ENCODE measurements around the gene APBB2.
"Not testable (repeated sequence)": the region's sequence is repeated elsewhere in the genome, so short reads cannot be mapped to it uniquely, and the experiment has no call there.

Gene APBB2

GRCh38 chr4:40923316-40924095, 290.8 kb downstream of the APBB2 start:
- no peak for DNase-seq (ENCODE audit: insufficient read length, low spot score)
- no peak for FAIRE-seq

DNA sequence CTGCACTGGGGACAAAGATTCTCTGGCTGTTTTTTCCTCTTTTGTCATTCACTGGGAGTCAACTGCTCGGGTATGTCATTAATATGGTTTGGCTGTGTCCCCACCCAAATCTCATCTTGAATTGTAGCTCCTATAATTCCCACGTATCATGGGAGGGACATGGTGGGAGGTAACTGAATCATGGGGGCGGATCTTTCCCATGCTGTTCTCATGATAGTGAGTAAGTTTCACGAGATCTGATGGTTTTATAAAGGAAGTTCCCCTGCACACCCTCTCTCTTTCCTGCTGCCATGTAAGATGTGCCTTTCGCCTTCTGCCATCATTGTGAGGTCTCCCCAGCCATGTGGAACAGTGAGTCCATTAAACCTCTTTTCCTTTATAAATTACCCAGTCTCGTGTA, 294.4 kb downstream of the APBB2 start:
- FAIRE-seq; DNase-seq (ENCODE audit: insufficient read length, low spot score): not testable (repeated sequence)

DNA sequence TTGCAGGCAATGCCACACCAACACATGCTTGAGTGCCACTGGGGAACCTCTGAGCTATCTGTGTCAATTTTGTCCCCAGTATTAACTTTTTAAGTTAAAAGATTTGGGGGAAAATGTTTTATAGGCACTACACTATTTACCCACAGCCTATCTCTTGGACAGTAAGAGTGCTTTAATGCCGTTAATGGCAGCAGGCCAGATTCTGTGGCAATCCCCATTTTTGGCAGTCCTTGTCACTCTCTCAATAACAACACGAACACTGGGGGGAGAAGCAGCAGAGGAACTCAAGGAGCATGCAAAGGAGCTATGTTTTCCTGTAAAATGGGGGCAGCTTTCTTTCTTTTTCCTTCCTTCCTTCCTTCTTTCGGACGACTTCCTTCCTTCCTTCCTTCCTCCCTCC, 296.0 kb downstream of the APBB2 start:
- DNase-seq (ENCODE audit: insufficient read length, low spot score) (no peak), FAIRE-seq (no peak)

DNA sequence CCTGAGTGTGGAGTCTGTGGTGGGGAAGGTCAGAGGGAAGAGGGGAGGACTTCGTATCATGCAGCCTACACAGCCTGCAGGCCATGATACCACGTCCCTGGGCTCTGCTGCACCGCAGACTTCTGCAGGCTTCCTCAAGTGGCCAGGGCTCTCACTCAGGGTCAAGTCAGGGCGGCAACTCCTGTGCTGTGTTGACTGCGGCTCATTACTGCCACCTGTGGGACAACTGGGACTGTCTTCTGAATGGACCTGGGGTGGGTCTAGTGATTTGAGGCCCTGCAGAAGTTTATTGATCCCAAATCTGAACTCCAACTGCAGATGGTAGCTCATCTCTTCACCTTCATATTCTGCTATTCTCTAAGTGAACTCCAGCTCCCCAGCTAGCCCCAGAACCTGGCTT, 297.5 kb downstream of the APBB2 start:
- FAIRE-seq (peak; percentile 83), DNase-seq (ENCODE audit: insufficient read length, low spot score) (peak; percentile 48)

GRCh38 chr4:40916218-40916555, 298.2 kb downstream of the APBB2 start:
- DNase-seq (ENCODE audit: insufficient read length, low spot score) (no peak), FAIRE-seq (no peak)

DNA sequence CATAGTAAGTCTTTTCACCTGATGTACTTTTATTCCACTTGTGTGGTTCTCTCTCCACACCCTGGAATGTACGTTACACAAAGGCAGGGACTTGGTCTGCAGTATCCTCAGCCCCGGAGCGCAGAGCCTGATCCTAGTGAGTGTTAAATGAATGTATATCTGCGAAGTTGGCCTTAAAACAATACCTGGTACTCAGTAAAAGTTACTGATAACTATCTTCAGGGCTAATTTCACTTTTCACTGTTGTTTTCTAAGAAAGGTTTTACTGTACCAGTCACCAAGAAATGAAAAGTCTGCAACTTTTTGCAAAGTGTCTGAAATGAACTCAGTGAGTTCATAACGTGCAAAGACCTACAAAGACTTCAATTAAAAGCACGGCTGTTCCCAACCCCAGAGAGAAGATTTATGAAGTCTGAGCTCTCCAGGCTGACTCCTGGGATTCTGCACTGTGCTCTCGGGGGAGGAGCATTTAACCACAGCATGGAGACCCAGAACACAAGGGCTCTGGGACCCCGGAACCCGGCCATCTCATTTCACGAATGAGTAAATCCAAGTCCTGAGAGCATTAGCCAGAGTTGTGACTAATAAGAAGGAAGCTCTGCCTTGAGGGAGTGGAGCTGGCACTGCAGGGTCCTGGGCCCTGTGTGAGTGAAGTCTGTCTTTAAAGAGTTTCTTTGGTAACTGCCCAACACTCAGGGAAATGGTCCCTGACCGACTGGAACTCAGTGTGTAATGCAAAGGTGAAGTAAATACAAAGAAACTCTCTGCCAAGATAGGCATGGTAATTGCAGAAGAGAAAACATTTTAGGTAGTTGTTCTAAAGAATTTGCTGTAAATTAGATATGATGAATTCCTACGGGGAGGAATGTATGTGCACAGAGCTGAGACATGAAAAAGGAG, 298.8 kb downstream of the APBB2 start:
- DNase-seq (ENCODE audit: insufficient read length, low spot score) (no peak), FAIRE-seq (no peak)

DNA sequence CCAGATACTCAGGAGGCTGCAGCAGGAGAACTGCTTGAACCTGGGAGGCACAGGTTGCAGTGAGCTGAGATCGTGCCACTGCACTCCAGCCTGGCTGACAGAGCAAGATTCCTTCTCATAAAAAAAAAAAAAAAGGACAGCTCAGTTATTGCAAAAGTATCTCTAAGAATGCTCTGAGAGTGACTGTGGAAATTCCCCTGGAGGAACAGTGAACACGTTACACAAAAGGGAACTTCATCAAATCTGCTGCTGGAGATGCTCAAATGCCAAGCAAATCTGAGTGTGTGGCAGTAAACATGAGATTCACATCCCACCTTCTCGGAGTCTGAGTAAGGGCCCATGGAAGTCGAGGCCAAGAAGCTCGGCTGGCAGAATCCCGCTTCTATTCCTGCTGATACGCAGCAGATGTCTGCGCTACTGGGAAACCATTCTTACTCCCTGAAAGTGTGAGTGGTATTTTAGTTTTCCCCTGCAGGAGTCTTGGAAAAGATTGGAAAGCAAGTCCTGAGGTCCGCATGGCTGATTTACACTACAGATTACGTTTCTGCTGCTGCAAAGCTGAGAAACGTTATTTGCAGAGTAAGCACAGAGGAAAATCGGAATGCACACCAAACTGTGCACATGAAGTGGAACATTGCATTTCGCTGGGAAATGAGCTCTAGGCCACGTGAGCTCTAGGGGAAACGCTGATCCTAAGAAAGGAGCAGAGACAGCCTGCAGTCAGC, 301.7 kb downstream of the APBB2 start:
- DNase-seq (ENCODE audit: insufficient read length, low spot score) (no peak), FAIRE-seq (no peak)

DNA sequence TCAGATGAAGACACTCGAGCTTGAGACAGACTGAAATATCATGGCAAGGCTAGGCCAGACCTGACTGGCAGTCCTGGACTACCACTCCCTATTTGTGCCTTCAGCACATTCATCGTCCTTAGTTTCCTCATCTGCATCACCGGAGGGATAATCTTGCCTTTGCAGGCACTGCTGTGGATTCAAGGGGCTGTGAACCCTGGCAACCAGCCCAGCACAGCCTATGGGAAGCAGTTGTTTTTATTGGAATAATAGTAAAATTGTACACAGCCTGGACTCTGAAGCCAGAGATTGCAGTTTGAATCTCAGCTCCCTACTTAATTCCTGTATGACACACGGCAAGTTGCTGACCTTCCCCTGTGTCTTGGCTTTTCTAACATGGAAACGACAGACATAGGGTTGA, 303.6 kb downstream of the APBB2 start:
- FAIRE-seq, result no peak
- DNase-seq (ENCODE audit: insufficient read length, low spot score), result no peak

- no peak for DNase-seq (ENCODE audit: insufficient read length, low spot score)
- no peak for FAIRE-seq
These were observed 304.9 kb downstream of the APBB2 start for GRCh38 chr4:40909363-40909876.

GRCh38 chr4:40908702-40909362, 305.5 kb downstream of the APBB2 start:
- peak; percentile 92 for FAIRE-seq
- peak; percentile 69 for DNase-seq (ENCODE audit: insufficient read length, low spot score)

DNA sequence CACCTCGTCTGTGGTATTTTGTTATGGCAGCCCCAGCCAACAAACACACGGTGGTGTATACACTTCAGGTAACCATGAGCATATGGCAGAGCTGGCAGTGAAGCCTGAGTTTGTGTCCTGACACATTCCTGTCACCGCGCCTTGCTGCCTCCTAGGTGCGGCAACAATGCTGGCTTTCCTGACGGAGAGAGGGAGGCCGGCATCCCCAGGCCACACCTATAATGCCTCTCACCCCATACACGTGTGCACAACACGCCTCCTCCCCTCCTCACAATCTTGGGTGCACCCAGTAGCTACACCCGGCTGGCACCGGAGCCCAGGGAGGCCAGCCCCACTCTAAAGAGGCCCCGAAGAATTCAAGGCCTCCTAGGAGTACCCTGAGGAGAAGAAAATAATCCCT, 306.0 kb downstream of the APBB2 start:
- DNase-seq (ENCODE audit: insufficient read length, low spot score) (no peak), FAIRE-seq (no peak)

- FAIRE-seq, result no peak
- no peak for DNase-seq (ENCODE audit: insufficient read length, low spot score)
These were observed 308.9 kb downstream of the APBB2 start for GRCh38 chr4:40905414-40905813.

- not testable (repeated sequence) for DNase-seq (ENCODE audit: insufficient read length, low spot score); FAIRE-seq
These were observed 313.8 kb downstream of the APBB2 start for GRCh38 chr4:40900531-40900930.

DNA sequence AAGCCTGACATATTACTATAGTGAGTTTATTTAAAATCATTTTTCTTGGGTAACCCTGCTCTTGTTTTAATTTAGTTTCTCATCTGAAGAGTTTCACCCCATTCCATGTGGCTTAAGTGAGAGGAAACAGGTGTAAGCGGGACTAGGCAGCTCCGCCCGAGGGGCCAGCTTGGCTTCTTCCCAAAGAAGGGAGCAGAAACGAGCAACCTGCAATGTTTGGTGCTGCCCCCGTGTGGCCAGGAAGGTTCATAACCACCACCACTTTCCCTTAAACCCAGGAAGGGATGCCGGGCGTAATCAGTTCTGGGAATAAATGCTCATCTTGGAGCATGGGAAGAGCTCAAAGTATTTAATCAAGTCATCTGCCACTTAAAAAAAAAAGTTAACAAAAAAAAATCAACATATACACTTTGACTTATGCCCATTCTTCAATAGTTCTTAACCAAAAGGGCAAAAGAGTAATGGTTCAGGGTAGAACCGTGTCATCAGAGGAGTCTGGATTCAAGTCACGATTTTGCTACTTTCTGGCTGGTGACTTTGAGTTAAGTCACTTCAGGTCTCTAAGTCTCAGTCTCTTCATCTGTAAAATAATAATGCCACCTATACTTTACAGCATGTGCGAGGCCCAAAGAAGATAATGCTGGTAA, 316.7 kb downstream of the APBB2 start:
- FAIRE-seq (peak; percentile 92), DNase-seq (ENCODE audit: insufficient read length, low spot score) (peak; percentile 61)

GRCh38 chr4:40890764-40891163, 323.6 kb downstream of the APBB2 start:
- DNase-seq (ENCODE audit: insufficient read length, low spot score), result no peak
- FAIRE-seq, result no peak

- no peak for FAIRE-seq
- DNase-seq (ENCODE audit: insufficient read length, low spot score), result no peak
These were observed 324.1 kb downstream of the APBB2 start for GRCh38 chr4:40890199-40890598.

DNA sequence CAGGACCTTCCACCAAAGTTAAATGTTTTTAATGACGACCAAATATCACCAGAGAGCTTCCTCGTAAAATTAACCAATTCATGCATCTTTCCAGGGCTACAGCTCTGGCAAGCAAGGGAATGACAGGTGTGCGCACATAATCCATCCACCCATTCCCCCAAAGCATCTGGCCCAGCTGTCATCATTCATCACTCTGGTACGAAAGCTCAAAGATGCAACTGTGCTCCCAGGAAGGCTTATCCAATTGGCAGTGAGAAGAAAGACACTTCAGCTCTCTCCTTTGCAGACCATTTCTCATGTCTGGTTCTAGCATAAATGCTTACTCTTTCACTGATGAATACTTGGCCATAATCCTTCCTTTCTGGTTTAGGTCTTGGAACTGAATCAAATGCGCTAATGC, 325.4 kb downstream of the APBB2 start:
- FAIRE-seq (no peak), DNase-seq (ENCODE audit: insufficient read length, low spot score) (no peak)

DNA sequence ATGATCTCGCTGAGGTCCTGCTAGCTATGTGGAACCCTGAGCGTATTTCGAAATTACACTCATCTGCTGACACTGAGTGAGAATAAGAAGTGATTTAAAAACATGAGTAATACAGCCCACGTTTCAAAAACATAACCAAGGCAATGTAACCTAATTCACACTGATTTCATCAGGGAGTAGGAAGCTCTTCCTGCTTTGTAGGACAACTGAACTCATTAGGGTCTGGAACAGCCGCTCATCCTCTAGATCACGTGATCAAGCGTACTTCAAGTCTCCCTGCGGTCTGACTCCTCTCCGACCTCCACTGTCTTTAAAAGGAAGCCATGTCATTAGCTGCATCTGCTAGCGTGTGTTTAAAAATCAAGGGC, 326.6 kb downstream of the APBB2 start:
- no peak for DNase-seq (ENCODE audit: insufficient read length, low spot score)
- no peak for FAIRE-seq

- FAIRE-seq, result no peak
- DNase-seq (ENCODE audit: insufficient read length, low spot score), result no peak
These were observed 327.2 kb downstream of the APBB2 start for GRCh38 chr4:40886931-40887763.

Measured in GM19239 (cell line).